GM18520 (cell line): ENCODE results near the gene LDHD.
"Not testable (repeated sequence)": the region's sequence is repeated elsewhere in the genome, so short reads cannot be mapped to it uniquely, and the experiment has no call there.

Experiments used
- ATAC-seq: cut with Tn5 transposase; IDR thresholded peaks from one replicate; pipeline ENCODE4 v1.9.1; 2021; ENCODE audit not compliant: unreplicated experiment

Gene LDHD

GRCh38 chr16:75116081-75116910, at the start of gene LDHD:
LDHD (minus strand) TSS chr16:75116780; CDS start chr16:75116720, 60 bp downstream.
- ATAC-seq, result no peak

- ATAC-seq, result no peak
Measured at GRCh38 chr16:75160386-75160785, 43.8 kb upstream of the LDHD start.

- ATAC-seq, result no peak
Measured at GRCh38 chr16:75152635-75153034, 36.1 kb upstream of the LDHD start.

- no peak for ATAC-seq
Measured at GRCh38 chr16:75151798-75152197, 35.2 kb upstream of the LDHD start.

- ATAC-seq, result peak; percentile 69
Measured at GRCh38 chr16:75148311-75149195, 32.0 kb upstream of the LDHD start, which contains the start of gene ZFP1. ZFP1 (plus strand) TSS chr16:75148524; CDS start chr16:75152952, 4,428 bp downstream.

- no peak for ATAC-seq
Measured at GRCh38 chr16:75147968-75148310, 31.4 kb upstream of the LDHD start.

- ATAC-seq, result no peak
Measured at GRCh38 chr16:75143941-75144340, 27.4 kb upstream of the LDHD start.

GRCh38 chr16:75139498-75139897, 22.9 kb upstream of the LDHD start:
- no peak for ATAC-seq

- no peak for ATAC-seq
Measured at GRCh38 chr16:75138636-75139035, 22.1 kb upstream of the LDHD start.

- no peak for ATAC-seq
Measured at GRCh38 chr16:75138233-75138632, 21.7 kb upstream of the LDHD start.

GRCh38 chr16:75131081-75131480, 14.5 kb upstream of the LDHD start:
- ATAC-seq, result no peak

- no peak for ATAC-seq
Measured at GRCh38 chr16:75130150-75130771, 13.7 kb upstream of the LDHD start.

GRCh38 chr16:75129421-75130149, 13.0 kb upstream of the LDHD start:
- not testable (repeated sequence) for ATAC-seq

GRCh38 chr16:75127713-75128415, 11.3 kb upstream of the LDHD start:
- ATAC-seq, result no peak

- no peak for ATAC-seq
Measured at GRCh38 chr16:75122609-75123008, 6.0 kb upstream of the LDHD start.

GRCh38 chr16:75121949-75122568, 5.5 kb upstream of the LDHD start:
- ATAC-seq, result no peak

- ATAC-seq, result no peak
Measured at GRCh38 chr16:75120253-75120652, 3.7 kb upstream of the LDHD start.

GRCh38 chr16:75118943-75119539, 2.5 kb upstream of the LDHD start:
- no peak for ATAC-seq

- no peak for ATAC-seq
Measured at GRCh38 chr16:75116911-75117245, 298 bp upstream of the LDHD start.
